Stimulated activated CD8-positive, alpha-beta memory T cell treated with anti-CD3 and anti-CD28 coated beads, Interleukin-2, amount 100 ng/mL, for 48 hours (primary cell): ENCODE results near the gene NYAP1.

Experiments
- DNase-seq, 2 donors: peaks; one replicate each; pipeline ENCODE4 v3.0.0-alpha.2; 2020; ENCODE audit warnings: low read depth in 2 of 2

NYAP1 gene

DNA sequence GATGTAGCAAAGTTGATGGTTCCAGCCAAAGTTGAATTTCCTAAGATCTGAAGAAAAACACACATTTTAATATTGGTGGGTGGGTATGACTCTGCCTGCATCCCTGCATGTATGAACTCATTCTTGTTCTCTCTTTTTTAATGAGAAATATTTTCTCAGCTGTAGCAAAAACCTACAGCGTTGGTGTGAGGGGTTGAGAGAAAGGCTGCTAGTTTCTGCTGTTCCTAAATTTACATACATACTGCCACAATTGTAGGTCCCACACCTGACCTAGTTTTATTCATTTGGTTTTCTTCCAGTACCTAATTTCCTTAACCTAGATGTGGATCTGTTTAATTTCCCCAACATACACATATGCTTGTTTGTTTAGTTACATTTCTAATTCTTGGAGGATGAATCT lies 59.9 kb downstream of the NYAP1 start:
- DNase-seq: no peak

GRCh38 chr7:100544386-100544785 lies 60.7 kb downstream of the NYAP1 start:
- DNase-seq: no peak
